ENCODE measurements around the gene ACSF2.

DNA sequence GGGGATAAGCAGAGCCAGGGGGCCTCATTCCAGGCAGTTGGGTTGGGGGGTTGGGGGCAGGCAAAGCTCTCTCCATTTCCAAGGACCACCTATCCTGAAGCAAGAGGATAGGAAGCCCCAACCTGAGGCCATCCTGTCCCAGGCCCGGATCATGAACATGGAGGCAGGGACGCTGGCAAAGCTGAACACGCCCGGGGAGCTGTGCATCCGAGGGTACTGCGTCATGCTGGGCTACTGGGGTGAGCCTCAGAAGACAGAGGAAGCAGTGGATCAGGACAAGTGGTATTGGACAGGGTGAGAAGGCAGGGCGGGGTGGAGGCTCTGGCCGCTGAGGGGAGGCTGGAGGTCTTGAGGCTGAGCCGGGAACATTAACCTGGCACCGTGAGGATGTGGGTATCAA is 46.3 kb downstream of the ACSF2 start:
- TF ChIP-seq POLR2A (IDR thresholded peaks at IDR 0.05) (no peak), POLR2AphosphoS5 (IDR thresholded peaks at IDR 0.05) (no peak)
- TF ChIP-seq, protein P1, sequence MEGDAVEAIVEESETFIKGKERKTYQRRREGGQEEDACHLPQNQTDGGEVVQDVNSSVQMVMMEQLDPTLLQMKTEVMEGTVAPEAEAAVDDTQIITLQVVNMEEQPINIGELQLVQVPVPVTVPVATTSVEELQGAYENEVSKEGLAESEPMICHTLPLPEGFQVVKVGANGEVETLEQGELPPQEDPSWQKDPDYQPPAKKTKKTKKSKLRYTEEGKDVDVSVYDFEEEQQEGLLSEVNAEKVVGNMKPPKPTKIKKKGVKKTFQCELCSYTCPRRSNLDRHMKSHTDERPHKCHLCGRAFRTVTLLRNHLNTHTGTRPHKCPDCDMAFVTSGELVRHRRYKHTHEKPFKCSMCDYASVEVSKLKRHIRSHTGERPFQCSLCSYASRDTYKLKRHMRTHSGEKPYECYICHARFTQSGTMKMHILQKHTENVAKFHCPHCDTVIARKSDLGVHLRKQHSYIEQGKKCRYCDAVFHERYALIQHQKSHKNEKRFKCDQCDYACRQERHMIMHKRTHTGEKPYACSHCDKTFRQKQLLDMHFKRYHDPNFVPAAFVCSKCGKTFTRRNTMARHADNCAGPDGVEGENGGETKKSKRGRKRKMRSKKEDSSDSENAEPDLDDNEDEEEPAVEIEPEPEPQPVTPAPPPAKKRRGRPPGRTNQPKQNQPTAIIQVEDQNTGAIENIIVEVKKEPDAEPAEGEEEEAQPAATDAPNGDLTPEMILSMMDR (IDR thresholded peaks at IDR 0.05), result no peak
